NCI-H2196 (cell line): ENCODE data around the gene RNLS.

ENCODE experiments used
- DNase-seq: peaks from one replicate; lab custom pipeline; 2025; ENCODE audit not compliant: unreplicated experiment; lab: John Stamatoyannopoulos, UW

RNLS gene

GRCh38 chr10:88347597-88348304 lies 235.4 kb downstream of the RNLS start:
- no peak for DNase-seq

GRCh38 chr10:88347022-88347421 lies 236.1 kb downstream of the RNLS start:
- DNase-seq = no peak

- DNase-seq = no peak
Observed at GRCh38 chr10:88346144-88346977, 236.8 kb downstream of the RNLS start.

- DNase-seq = no peak
Observed at GRCh38 chr10:88343761-88344484, 239.2 kb downstream of the RNLS start.

GRCh38 chr10:88342733-88343310 lies 240.3 kb downstream of the RNLS start:
- DNase-seq = no peak

GRCh38 chr10:88337134-88337533 lies 246.0 kb downstream of the RNLS start:
- no peak for DNase-seq

GRCh38 chr10:88336334-88336733 lies 246.8 kb downstream of the RNLS start:
- DNase-seq = no peak

- DNase-seq = no peak
Observed at GRCh38 chr10:88333248-88333630, 249.9 kb downstream of the RNLS start.

- DNase-seq = no peak
Observed at GRCh38 chr10:88332503-88333247, 250.4 kb downstream of the RNLS start.

GRCh38 chr10:88330174-88330573 lies 252.9 kb downstream of the RNLS start:
- DNase-seq = no peak

- no peak for DNase-seq
Observed at GRCh38 chr10:88322324-88323063, 260.6 kb downstream of the RNLS start.

- no peak for DNase-seq
Observed at GRCh38 chr10:88319960-88320517, 263.1 kb downstream of the RNLS start.

- no peak for DNase-seq
Observed at GRCh38 chr10:88318803-88319202, 264.3 kb downstream of the RNLS start.

GRCh38 chr10:88317099-88317498 lies 266.0 kb downstream of the RNLS start:
- DNase-seq = no peak

- no peak for DNase-seq
Observed at GRCh38 chr10:88316292-88316861, 266.7 kb downstream of the RNLS start.

GRCh38 chr10:88315755-88316154 lies 267.4 kb downstream of the RNLS start:
- no peak for DNase-seq

- no peak for DNase-seq
Observed at GRCh38 chr10:88314362-88314761, 268.8 kb downstream of the RNLS start.

GRCh38 chr10:88313878-88314277 lies 269.2 kb downstream of the RNLS start:
- no peak for DNase-seq

GRCh38 chr10:88312855-88313254 lies 270.3 kb downstream of the RNLS start:
- DNase-seq = no peak
